Ecto neural progenitor cell (in vitro differentiated cells): ENCODE data around the gene VCX.
"Not testable (repeated sequence)": the region's sequence is repeated elsewhere in the genome, so short reads cannot be mapped to it uniquely, and the experiment has no call there.

ENCODE experiments used
- DNase-seq: peaks from one replicate; pipeline ENCODE4 v3.0.0-alpha.2; 2018; ENCODE audit warnings: low spot score

The VCX gene

GRCh38 chrX:7842871-7843270 lies at the start of gene VCX:
TSS of gene VCX (plus strand) at chrX:7843171. CDS start at chrX:7843204, 33 bp downstream.
- DNase-seq = not testable (repeated sequence)

- DNase-seq = no peak
These were observed 44.6 kb upstream of the VCX start for GRCh38 chrX:7798327-7798726.

- DNase-seq = no peak
These were observed 41.3 kb upstream of the VCX start for GRCh38 chrX:7801711-7802110.

- no peak for DNase-seq
These were observed 27.7 kb upstream of the VCX start for GRCh38 chrX:7815166-7815805.

- DNase-seq = no peak
These were observed 14.4 kb upstream of the VCX start for GRCh38 chrX:7828594-7828993.

- no peak for DNase-seq
These were observed 1.7 kb upstream of the VCX start for GRCh38 chrX:7841084-7841805.

GRCh38 chrX:7852166-7852565 lies 9.2 kb downstream of the VCX start:
- DNase-seq = no peak

- DNase-seq = no peak
These were observed 29.1 kb downstream of the VCX start for GRCh38 chrX:7872042-7872441.

GRCh38 chrX:7876957-7877356 lies 34.0 kb downstream of the VCX start:
- DNase-seq = no peak

GRCh38 chrX:7889135-7889534 lies 46.2 kb downstream of the VCX start:
- no peak for DNase-seq

- DNase-seq = no peak
These were observed 46.7 kb downstream of the VCX start for GRCh38 chrX:7889680-7890079.

GRCh38 chrX:7891928-7892327 lies 49.0 kb downstream of the VCX start:
- DNase-seq = no peak
